H1 (cell line): ENCODE measurements around the gene RAMP3. TPM values are rescaled to one million over a fixed set of nuclear protein-coding genes. Genes with fewer than 3 reads are reported as not detected.

Experiments used
- CTCF ChIA-PET: fragments of 300-600 bp; sonication (Branson Sonifier 250); formaldehyde crosslinking; loops from one replicate; lab custom pipeline; 2021; ENCODE audit not compliant: partially characterized antibody; lab: Charles Lee
- POLR2A ChIA-PET: fragments of 300-600 bp; sonication (Branson Sonifier 250); formaldehyde crosslinking; loops from one replicate; lab custom pipeline; 2021; ENCODE audit warnings: inconsistent platforms; ENCODE audit not compliant: partially characterized antibody; lab: Charles Lee
- DNase-seq, 2 experiments: peaks; one replicate each; pipeline versions ENCODE4 v3.0.0 to v3.0.0-alpha.2; 2010 to 2022; ENCODE audit warnings: low spot score in 2 of 2, low read depth in 1 of 2, mixed read lengths in 1 of 2
- FAIRE-seq: peaks from 2 replicates; lab custom pipeline; 2011; peaks lifted over from hg19 to GRCh38; lab: Jason Lieb, UNC
- H2AFZ ChIP-seq: 2 replicates; pipeline ENCODE4 v1.8.1; 2012; ENCODE audit warnings: low read length, inconsistent platforms
- H2AK5ac ChIP-seq: 2 replicates; pipeline ENCODE4 v1.6.1; 2013; ENCODE audit warnings: low read depth, low read length
- H2BK120ac ChIP-seq: replicated peaks from 2 replicates; pipeline ENCODE3; 2013; ENCODE audit warnings: low read depth, low read length, inconsistent platforms
- H2BK12ac ChIP-seq: 2 replicates; pipeline ENCODE4 v1.6.1; 2013; ENCODE audit warnings: low read depth, low read length
- H2BK15ac ChIP-seq: 2 replicates; pipeline ENCODE4 v1.6.1; 2013; ENCODE audit warnings: low read length
- H2BK20ac ChIP-seq: 2 replicates; pipeline ENCODE4 v1.6.1; 2013; ENCODE audit warnings: low read length
- H2BK5ac ChIP-seq: 2 replicates; pipeline ENCODE4 v1.6.1; 2013; ENCODE audit warnings: low read depth, low read length
- H3K14ac ChIP-seq: 2 replicates; pipeline ENCODE4 v1.6.1; 2013; ENCODE audit warnings: inconsistent platforms; ENCODE audit not compliant: insufficient read length
- H3K18ac ChIP-seq: 2 replicates; pipeline ENCODE4 v1.6.1; 2013; ENCODE audit warnings: low read length; ENCODE audit errors: extremely low read depth
- H3K23ac ChIP-seq: 2 replicates; pipeline ENCODE4 v1.6.1; 2013; ENCODE audit warnings: inconsistent platforms; ENCODE audit not compliant: insufficient read length
- H3K23me2 ChIP-seq: 2 replicates; pipeline ENCODE4 v1.6.1; 2013; ENCODE audit warnings: low read depth, low read length
- H3K27ac ChIP-seq: 2 replicates; pipeline ENCODE4 v1.6.1; 2011; ENCODE audit warnings: low read depth, low read length, inconsistent platforms
- H3K27me3 ChIP-seq, 4 experiments: replicated peaks in 1 of 4; 1 replicate in 1 of 4; 2 replicates in 3 of 4; pipeline versions ENCODE4 v1.6.1 to v1.8.1; 2011 to 2013; ENCODE audit warnings: low read length in 3 of 4, mild to moderate bottlenecking in 3 of 4, inconsistent platforms in 2 of 4, mixed read lengths in 2 of 4, moderate library complexity in 1 of 4; ENCODE audit not compliant: control insufficient read depth in 3 of 4, insufficient read depth in 3 of 4; ENCODE audit errors: extremely low read depth in 1 of 4
- H3K36me3 ChIP-seq, 4 experiments: 2 replicates each; pipeline versions ENCODE4 v1.6.1 to v1.8.1; 2011 to 2013; ENCODE audit warnings: mild to moderate bottlenecking in 4 of 4, low read length in 3 of 4, moderate library complexity in 2 of 4, control low read depth in 1 of 4, inconsistent platforms in 1 of 4; ENCODE audit not compliant: insufficient read depth in 4 of 4, control insufficient read depth in 2 of 4
- H3K4ac ChIP-seq: replicated peaks from 2 replicates; pipeline ENCODE3; 2013; ENCODE audit warnings: low read length, low read depth, mixed read lengths, inconsistent platforms; ENCODE audit not compliant: insufficient read length
- H3K4me1 ChIP-seq, 4 experiments: replicated peaks in 1 of 4; 1 replicate in 1 of 4; 2 replicates in 3 of 4; pipeline versions ENCODE4 v1.6.1 to v1.8.1; 2011 to 2013; ENCODE audit warnings: low read length in 3 of 4, inconsistent platforms in 2 of 4, mixed read lengths in 1 of 4; ENCODE audit not compliant: insufficient read depth in 4 of 4, control insufficient read depth in 3 of 4
- H3K4me2 ChIP-seq, 2 experiments: 2 replicates each; pipeline versions ENCODE4 v1.6.1 to v1.8.1; 2011 to 2013; ENCODE audit warnings: low read depth in 2 of 2, low read length in 2 of 2, control low read depth in 1 of 2, inconsistent platforms in 1 of 2, mild to moderate bottlenecking in 1 of 2; ENCODE audit not compliant: insufficient read depth in 1 of 2
- H3K4me3 ChIP-seq, 4 experiments: fragments of 200-600, 300-600 bp in 1 of 4; sonication (generic), shearing (Covaris generic), sonication (Bioruptor Twin) in 1 of 4; 2 replicates each; pipeline versions ENCODE4 v1.5.1 to v1.8.1; 2011 to 2016; ENCODE audit warnings: low read length in 4 of 4, low read depth in 3 of 4, control low read depth in 2 of 4, inconsistent platforms in 2 of 4, mild to moderate bottlenecking in 2 of 4, mixed read lengths in 1 of 4, moderate library complexity in 1 of 4; ENCODE audit not compliant: insufficient read depth in 2 of 4; ENCODE audit errors: extremely low read depth in 1 of 4
- H3K56ac ChIP-seq: replicated peaks from 2 replicates; pipeline ENCODE3; 2013; ENCODE audit warnings: low read depth, mild to moderate bottlenecking, mixed read lengths, low read length, inconsistent platforms; ENCODE audit not compliant: insufficient read length
- H3K79me1 ChIP-seq: 2 replicates; pipeline ENCODE4 v1.6.1; 2013; ENCODE audit warnings: low read depth, low read length, control low read depth
- H3K79me2 ChIP-seq, 2 experiments: 2 replicates each; pipeline versions ENCODE4 v1.6.1 to v1.8.1; 2012 to 2013; ENCODE audit warnings: low read length in 2 of 2, mild to moderate bottlenecking in 2 of 2, inconsistent platforms in 1 of 2; ENCODE audit not compliant: insufficient read depth in 2 of 2, control insufficient read depth in 1 of 2
- H3K9ac ChIP-seq, 4 experiments: replicated peaks in 1 of 4; 1 replicate in 1 of 4; 2 replicates in 3 of 4; pipeline versions ENCODE4 v1.6.1 to v1.8.1; 2011 to 2013; ENCODE audit warnings: low read depth in 3 of 4, low read length in 3 of 4, control low read depth in 2 of 4, mild to moderate bottlenecking in 2 of 4, moderate library complexity in 2 of 4, inconsistent platforms in 1 of 4; ENCODE audit errors: extremely low read depth in 1 of 4
- H3K9me3 ChIP-seq, 2 experiments: 2 replicates each; pipeline versions ENCODE4 v1.6.1 to v1.8.1; 2012 to 2013; ENCODE audit warnings: mild to moderate bottlenecking in 2 of 2, moderate library complexity in 2 of 2, control low read depth in 1 of 2, inconsistent platforms in 1 of 2, low read depth in 1 of 2, low read length in 1 of 2, mixed read lengths in 1 of 2; ENCODE audit not compliant: insufficient read depth in 2 of 2
- H4K20me1 ChIP-seq, 2 experiments: replicated peaks in 1 of 2; 2 replicates each; pipeline versions ENCODE3 to v1.8.1; 2011 to 2013; ENCODE audit warnings: inconsistent platforms in 2 of 2, low read length in 2 of 2, mild to moderate bottlenecking in 1 of 2; ENCODE audit not compliant: insufficient read depth in 2 of 2, control insufficient read depth in 1 of 2
- H4K5ac ChIP-seq: 2 replicates; pipeline ENCODE4 v1.6.1; 2013; ENCODE audit warnings: low read length, low read depth, mixed read lengths, inconsistent platforms; ENCODE audit not compliant: insufficient read length
- H4K8ac ChIP-seq: 2 replicates; pipeline ENCODE4 v1.8.0; 2013; ENCODE audit warnings: mild to moderate bottlenecking, moderate library complexity, low read length, inconsistent platforms; ENCODE audit not compliant: insufficient read depth; ENCODE audit errors: extremely low read depth
- H4K91ac ChIP-seq: replicated peaks from 2 replicates; pipeline ENCODE3; 2013; ENCODE audit warnings: low read length, mixed read lengths, inconsistent platforms; ENCODE audit not compliant: insufficient read length
- CEBPB ChIP-seq: IDR thresholded peaks from 2 replicates; pipeline ENCODE4 v1.6.1; 2012; ENCODE audit warnings: low read depth, low read length
- KDM1A ChIP-seq: fragments of 200-600, 300-600 bp; sonication (generic); IDR thresholded peaks from 2 replicates; pipeline ENCODE4 v1.7.1; 2016; ENCODE audit warnings: mild to moderate bottlenecking, low read length, borderline replicate concordance
- WGBS, 2 experiments: shearing (Covaris generic) in 1 of 2; methylation state at CpG; one replicate each; pipeline versions ENCODE4 v1.1.6 to v1.1.7; 2013 to 2015; ENCODE audit warnings: low lambda C conversion rate in 2 of 2, mixed read lengths in 2 of 2, inconsistent platforms in 1 of 2, low coverage in 1 of 2, missing lambda C conversion rate in 1 of 2; ENCODE audit not compliant: insufficient replicate concordance in 2 of 2, insufficient coverage in 1 of 2, insufficient read length in 1 of 2; ENCODE audit errors: extremely low coverage in 1 of 2, missing lambda C conversion rate in 1 of 2; 5-methylcytosine and 5-hydroxymethylcytosine counted together
- polyA plus RNA-seq, 7 experiments: library from polyadenylated mRNA; depleted of rRNA in 3 of 7; stranded (reverse) in 5 of 7; unstranded in 2 of 7; fragments of >200 nt in 5 of 7; fragments of 200-250 nt in 2 of 7; gene quantifications; 1 replicate in 5 of 7; 2 replicates in 1 of 7; 4 replicates in 1 of 7; pipeline versions ENCODE4 v1.2.1 to v1.2.3, GENCODE V29; 2011 to 2013; ENCODE audit warnings: missing spikeins in 2 of 7, mixed read lengths in 2 of 7
- total RNA-seq: library from RNA; stranded (reverse); fragmentation: NEBNext Ultra II Directional; extraction: Animal tissue kit (Norgen Biotek cat#: 25700); gene quantifications from 2 replicates; pipeline ENCODE4 v1.2.1, GENCODE V29; 2021

Gene RAMP3
- total and polyA plus RNA-seq, 2 of the 8 experiments (the other 6 are each of a cell fraction or from before 2014, with no cell fraction given): 0.88 to 0.98 TPM

DNA sequence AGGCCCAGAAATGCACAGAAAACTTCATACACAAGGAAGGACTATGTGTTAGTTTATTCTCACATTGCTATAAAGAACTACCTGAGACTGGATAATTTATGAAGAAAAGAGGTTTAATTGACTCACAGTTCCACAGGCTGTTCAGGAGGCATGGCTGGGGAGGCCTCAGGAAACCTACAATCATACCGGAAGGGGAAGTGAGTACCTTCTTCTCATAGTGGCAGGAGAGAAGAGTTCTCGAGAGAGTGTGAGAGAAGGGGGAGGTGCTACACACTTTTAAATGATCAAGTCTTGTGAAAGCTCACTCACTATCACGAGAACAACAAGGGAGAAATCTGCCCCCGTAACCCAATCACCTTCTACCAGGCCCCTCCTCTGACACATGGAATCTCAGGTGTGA, 16.8 kb upstream of the RAMP3 start:
- no peak for DNase-seq
- TF ChIP-seq KDM1A: no peak
- TF ChIP-seq CEBPB: no peak

More for the DNA sequence above, 16.8 kb upstream of the RAMP3 start:
- no peaks in the 10 kb centered on the region for H3K27me3 ChIP-seq
- H3K27ac ChIP-seq: no peak overlapping the region
- FAIRE-seq: no peak
- no peak overlapping the region for H4K5ac ChIP-seq
- H3K23me2 ChIP-seq: no peaks in the 10 kb centered on the region
- H3K9ac ChIP-seq: no peak overlapping the region
- H2BK12ac ChIP-seq: no peak overlapping the region
- no peaks in the 10 kb centered on the region for H3K9me3 ChIP-seq
- H2BK20ac ChIP-seq: no peak overlapping the region
- H2AK5ac ChIP-seq: no peak overlapping the region
- no peak overlapping the region for H2BK5ac ChIP-seq
- no peak overlapping the region for H2BK120ac ChIP-seq
- no peak overlapping the region for H2AFZ ChIP-seq
- POLR2A ChIA-PET: no interaction called here
- H3K4me3 ChIP-seq: no peak overlapping the region
- H4K8ac ChIP-seq: no peak overlapping the region
- no peaks in the 10 kb centered on the region for H3K36me3 ChIP-seq
- H3K4ac ChIP-seq: no peak overlapping the region
- WGBS, 2 experiments: 97% methylated on average over 4 of the region's 4 CpGs; no CpG with 5 or more reads in 1 of the 2 experiments
- H3K23ac ChIP-seq: no peak overlapping the region
- CTCF ChIA-PET: interaction anchor here (0.6 to 1.2 kb wide), 2 partner anchors 118 to 143 kb away, joined by 3 read pairs; no protein-coding TSS in a partner anchor
- no peaks in the 10 kb centered on the region for H3K79me1 ChIP-seq
- no peaks in the 10 kb centered on the region for H4K20me1 ChIP-seq
- H3K18ac ChIP-seq: no peak overlapping the region
- no peak overlapping the region for H3K14ac ChIP-seq
- H2BK15ac ChIP-seq: no peak overlapping the region
- no peak overlapping the region for H4K91ac ChIP-seq
- H3K4me1 ChIP-seq: no peaks in the 10 kb centered on the region
- no peaks in the 10 kb centered on the region for H3K79me2 ChIP-seq
- H3K56ac ChIP-seq: no peak overlapping the region
- H3K4me2 ChIP-seq: no peak overlapping the region
